ENCODE results near the gene EPHX1.

DNA sequence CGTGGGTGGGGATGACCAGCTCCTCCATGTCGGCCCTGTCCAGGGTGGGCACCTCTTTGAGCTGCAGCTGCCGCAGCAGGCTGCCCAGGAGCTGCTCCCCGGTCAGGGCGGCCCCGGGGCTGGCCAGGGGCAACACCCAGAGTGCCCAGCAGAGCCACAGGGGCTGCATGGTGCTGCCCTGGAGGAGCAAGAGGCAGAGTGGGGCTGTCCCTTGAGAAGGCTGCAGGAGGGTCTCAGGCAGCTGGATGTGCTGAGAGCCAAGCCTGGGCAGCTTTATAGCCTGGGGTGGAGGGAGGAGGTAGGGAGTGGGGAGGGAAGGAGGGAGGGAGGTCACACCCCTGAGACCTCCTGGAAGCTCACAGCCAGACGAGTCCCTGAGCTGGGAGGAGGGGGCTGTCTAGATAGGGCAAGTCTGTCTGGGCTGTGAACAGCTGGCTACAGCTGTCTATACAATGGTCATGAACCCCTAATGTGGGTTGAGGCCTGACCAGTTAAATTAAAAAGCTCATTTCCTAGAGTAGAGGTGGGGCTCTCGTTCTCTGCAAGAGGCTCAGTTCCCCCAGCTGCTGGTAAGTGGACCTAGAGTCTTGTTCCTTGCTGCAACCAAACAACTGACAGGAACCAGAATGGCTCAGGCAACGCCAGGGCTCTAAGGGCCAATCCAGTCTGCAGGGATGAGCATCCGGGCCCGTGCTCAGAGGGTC, 79.1 kb downstream of the EPHX1 start, which contains the start of gene LEFTY1:
- no peak for TF ChIP-seq YY1 (IDR thresholded peaks at IDR 0.05; ENCODE audit: low read depth)
- no peak for TF ChIP-seq EP300 (IDR thresholded peaks at IDR 0.05; ENCODE audit: borderline replicate concordance)
- TF ChIP-seq CEBPB (IDR thresholded peaks at IDR 0.05), result no peak
- no peak for TF ChIP-seq RAD21 (IDR thresholded peaks at IDR 0.05; ENCODE audit: low read depth)
- TF ChIP-seq, protein P1, sequence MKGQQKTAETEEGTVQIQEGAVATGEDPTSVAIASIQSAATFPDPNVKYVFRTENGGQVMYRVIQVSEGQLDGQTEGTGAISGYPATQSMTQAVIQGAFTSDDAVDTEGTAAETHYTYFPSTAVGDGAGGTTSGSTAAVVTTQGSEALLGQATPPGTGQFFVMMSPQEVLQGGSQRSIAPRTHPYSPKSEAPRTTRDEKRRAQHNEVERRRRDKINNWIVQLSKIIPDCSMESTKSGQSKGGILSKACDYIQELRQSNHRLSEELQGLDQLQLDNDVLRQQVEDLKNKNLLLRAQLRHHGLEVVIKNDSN (IDR thresholded peaks at IDR 0.05), result no peak
- no peak for TF ChIP-seq CREB1 (IDR thresholded peaks at IDR 0.05; ENCODE audit: low read depth)
- TF ChIP-seq, protein P2, sequence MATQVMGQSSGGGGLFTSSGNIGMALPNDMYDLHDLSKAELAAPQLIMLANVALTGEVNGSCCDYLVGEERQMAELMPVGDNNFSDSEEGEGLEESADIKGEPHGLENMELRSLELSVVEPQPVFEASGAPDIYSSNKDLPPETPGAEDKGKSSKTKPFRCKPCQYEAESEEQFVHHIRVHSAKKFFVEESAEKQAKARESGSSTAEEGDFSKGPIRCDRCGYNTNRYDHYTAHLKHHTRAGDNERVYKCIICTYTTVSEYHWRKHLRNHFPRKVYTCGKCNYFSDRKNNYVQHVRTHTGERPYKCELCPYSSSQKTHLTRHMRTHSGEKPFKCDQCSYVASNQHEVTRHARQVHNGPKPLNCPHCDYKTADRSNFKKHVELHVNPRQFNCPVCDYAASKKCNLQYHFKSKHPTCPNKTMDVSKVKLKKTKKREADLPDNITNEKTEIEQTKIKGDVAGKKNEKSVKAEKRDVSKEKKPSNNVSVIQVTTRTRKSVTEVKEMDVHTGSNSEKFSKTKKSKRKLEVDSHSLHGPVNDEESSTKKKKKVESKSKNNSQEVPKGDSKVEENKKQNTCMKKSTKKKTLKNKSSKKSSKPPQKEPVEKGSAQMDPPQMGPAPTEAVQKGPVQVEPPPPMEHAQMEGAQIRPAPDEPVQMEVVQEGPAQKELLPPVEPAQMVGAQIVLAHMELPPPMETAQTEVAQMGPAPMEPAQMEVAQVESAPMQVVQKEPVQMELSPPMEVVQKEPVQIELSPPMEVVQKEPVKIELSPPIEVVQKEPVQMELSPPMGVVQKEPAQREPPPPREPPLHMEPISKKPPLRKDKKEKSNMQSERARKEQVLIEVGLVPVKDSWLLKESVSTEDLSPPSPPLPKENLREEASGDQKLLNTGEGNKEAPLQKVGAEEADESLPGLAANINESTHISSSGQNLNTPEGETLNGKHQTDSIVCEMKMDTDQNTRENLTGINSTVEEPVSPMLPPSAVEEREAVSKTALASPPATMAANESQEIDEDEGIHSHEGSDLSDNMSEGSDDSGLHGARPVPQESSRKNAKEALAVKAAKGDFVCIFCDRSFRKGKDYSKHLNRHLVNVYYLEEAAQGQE (IDR thresholded peaks at IDR 0.05; ENCODE audit: low read depth), result no peak
- TF ChIP-seq, protein P3, sequence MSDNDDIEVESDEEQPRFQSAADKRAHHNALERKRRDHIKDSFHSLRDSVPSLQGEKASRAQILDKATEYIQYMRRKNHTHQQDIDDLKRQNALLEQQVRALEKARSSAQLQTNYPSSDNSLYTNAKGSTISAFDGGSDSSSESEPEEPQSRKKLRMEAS (IDR thresholded peaks at IDR 0.05), result no peak
- TF ChIP-seq TAF1 (IDR thresholded peaks at IDR 0.05; ENCODE audit: low read depth), result no peak
- TF ChIP-seq NFIC (IDR thresholded peaks at IDR 0.05), result no peak
- no peak for TF ChIP-seq TCF12 (IDR thresholded peaks at IDR 0.05; ENCODE audit: low read depth)
